ENCODE measurements around the gene ARIH2. TPM values are rescaled to one million over a fixed set of nuclear protein-coding genes. Genes with fewer than 3 reads are reported as not detected.

The ARIH2 gene
- polyA plus RNA-seq, 1 donor, result 78.4 TPM

- Histone ChIP-seq H3K27me3 (ENCODE audit: control insufficient read depth, insufficient read depth, low read length) (no peaks in the 10 kb centered on the region), H3K36me3 (ENCODE audit: control insufficient read depth, insufficient read depth, low read length) (peaks cover 10% of the 10 kb centered on the region), H3K4me1 (ENCODE audit: control insufficient read depth, insufficient read depth, low read length) (no peaks in the 10 kb centered on the region), H3K4me3 (ENCODE audit: low read length) (no peak overlapping the region), H3K9me3 (ENCODE audit: control insufficient read depth, low read depth, low read length) (no peaks in the 10 kb centered on the region), H3K27ac (ENCODE audit: low read length) (no peak overlapping the region)
- WGBS (ENCODE audit: insufficient coverage, low lambda C conversion rate), result no CpG with 5 or more reads among the region's 2 CpGs
- DNase-seq, result no peak
These were observed 30.7 kb downstream of the ARIH2 start for GRCh38 chr3:48949376-48949717.

- Histone ChIP-seq H3K27ac (ENCODE audit: low read length) (no peak overlapping the region), H3K9me3 (ENCODE audit: control insufficient read depth, low read depth, low read length) (no peaks in the 10 kb centered on the region), H3K4me3 (ENCODE audit: low read length) (no peak overlapping the region), H3K36me3 (ENCODE audit: control insufficient read depth, insufficient read depth, low read length) (peaks cover 5% of the 10 kb centered on the region), H3K27me3 (ENCODE audit: control insufficient read depth, insufficient read depth, low read length) (no peaks in the 10 kb centered on the region), H3K4me1 (ENCODE audit: control insufficient read depth, insufficient read depth, low read length) (no peaks in the 10 kb centered on the region)
- WGBS (ENCODE audit: insufficient coverage, low lambda C conversion rate), result no CpG with 5 or more reads among the region's 1 CpG
- no peak for DNase-seq
These were observed 31.4 kb downstream of the ARIH2 start for GRCh38 chr3:48950051-48950450.

- 96% methylated on average over 4 of the region's 4 CpGs for WGBS (ENCODE audit: insufficient coverage, low lambda C conversion rate)
- Histone ChIP-seq H3K4me1 (ENCODE audit: control insufficient read depth, insufficient read depth, low read length) (no peaks in the 10 kb centered on the region), H3K27ac (ENCODE audit: low read length) (no peak overlapping the region), H3K9me3 (ENCODE audit: control insufficient read depth, low read depth, low read length) (no peaks in the 10 kb centered on the region), H3K36me3 (ENCODE audit: control insufficient read depth, insufficient read depth, low read length) (peaks cover 6% of the 10 kb centered on the region), H3K27me3 (ENCODE audit: control insufficient read depth, insufficient read depth, low read length) (no peaks in the 10 kb centered on the region), H3K4me3 (ENCODE audit: low read length) (no peak overlapping the region)
- DNase-seq, result no peak
These were observed 33.1 kb downstream of the ARIH2 start for GRCh38 chr3:48951764-48952163.

- H3K27ac ChIP-seq (ENCODE audit: low read length), result no peak overlapping the region
These were observed 34.0 kb downstream of the ARIH2 start for GRCh38 chr3:48952510-48953118.

GRCh38 chr3:48957006-48957705 lies 38.5 kb downstream of the ARIH2 start:
- no peaks in the 10 kb centered on the region for H3K27me3 ChIP-seq (ENCODE audit: control insufficient read depth, insufficient read depth, low read length)
- H3K27ac ChIP-seq (ENCODE audit: low read length), result no peak overlapping the region
- H3K9me3 ChIP-seq (ENCODE audit: control insufficient read depth, low read depth, low read length), result no peaks in the 10 kb centered on the region
- 100% methylated on average over 1 of the region's 2 CpGs for WGBS (ENCODE audit: insufficient coverage, low lambda C conversion rate)
- H3K4me1 ChIP-seq (ENCODE audit: control insufficient read depth, insufficient read depth, low read length), result no peaks in the 10 kb centered on the region
- peaks cover 18% of the 10 kb centered on the region for H3K36me3 ChIP-seq (ENCODE audit: control insufficient read depth, insufficient read depth, low read length)
- no peak for DNase-seq
- no peak overlapping the region for H3K4me3 ChIP-seq (ENCODE audit: low read length)

More at GRCh38 chr3:48952510-48953118, 34.0 kb downstream of the ARIH2 start:
- DNase-seq, result peak; percentile 23 to 40
- peaks cover 6% of the 10 kb centered on the region for H3K36me3 ChIP-seq (ENCODE audit: control insufficient read depth, insufficient read depth, low read length)
- H3K27me3 ChIP-seq (ENCODE audit: control insufficient read depth, insufficient read depth, low read length), result no peaks in the 10 kb centered on the region
- H3K4me3 ChIP-seq (ENCODE audit: low read length), result no peak overlapping the region
- H3K4me1 ChIP-seq (ENCODE audit: control insufficient read depth, insufficient read depth, low read length), result no peaks in the 10 kb centered on the region
- no peaks in the 10 kb centered on the region for H3K9me3 ChIP-seq (ENCODE audit: control insufficient read depth, low read depth, low read length)
- no CpG with 5 or more reads among the region's 8 CpGs for WGBS (ENCODE audit: insufficient coverage, low lambda C conversion rate)

- H3K4me1 ChIP-seq (ENCODE audit: control insufficient read depth, insufficient read depth, low read length), result no peaks in the 10 kb centered on the region
- H3K27ac ChIP-seq (ENCODE audit: low read length), result no peak overlapping the region
- peaks cover 31% of the 10 kb centered on the region for H3K36me3 ChIP-seq (ENCODE audit: control insufficient read depth, insufficient read depth, low read length)
- H3K27me3 ChIP-seq (ENCODE audit: control insufficient read depth, insufficient read depth, low read length), result no peaks in the 10 kb centered on the region
- WGBS (ENCODE audit: insufficient coverage, low lambda C conversion rate), result no CpG with 5 or more reads among the region's 4 CpGs
- H3K9me3 ChIP-seq (ENCODE audit: control insufficient read depth, low read depth, low read length), result no peaks in the 10 kb centered on the region
- no peak for DNase-seq
- H3K4me3 ChIP-seq (ENCODE audit: low read length), result no peak overlapping the region
These were observed 42.3 kb downstream of the ARIH2 start for GRCh38 chr3:48960841-48961413.

GRCh38 chr3:48962340-48962739 lies 43.7 kb downstream of the ARIH2 start:
- Histone ChIP-seq H3K9me3 (ENCODE audit: control insufficient read depth, low read depth, low read length) (no peaks in the 10 kb centered on the region), H3K27ac (ENCODE audit: low read length) (no peak overlapping the region), H3K27me3 (ENCODE audit: control insufficient read depth, insufficient read depth, low read length) (no peaks in the 10 kb centered on the region), H3K36me3 (ENCODE audit: control insufficient read depth, insufficient read depth, low read length) (peaks cover 43% of the 10 kb centered on the region), H3K4me3 (ENCODE audit: low read length) (no peak overlapping the region), H3K4me1 (ENCODE audit: control insufficient read depth, insufficient read depth, low read length) (no peaks in the 10 kb centered on the region)
- no CpG with 5 or more reads among the region's 2 CpGs for WGBS (ENCODE audit: insufficient coverage, low lambda C conversion rate)
- DNase-seq, result no peak

GRCh38 chr3:48962939-48963338 lies 44.3 kb downstream of the ARIH2 start:
- Histone ChIP-seq H3K4me3 (ENCODE audit: low read length) (no peak overlapping the region), H3K9me3 (ENCODE audit: control insufficient read depth, low read depth, low read length) (no peaks in the 10 kb centered on the region), H3K36me3 (ENCODE audit: control insufficient read depth, insufficient read depth, low read length) (peaks cover 42% of the 10 kb centered on the region), H3K27ac (ENCODE audit: low read length) (no peak overlapping the region), H3K27me3 (ENCODE audit: control insufficient read depth, insufficient read depth, low read length) (no peaks in the 10 kb centered on the region), H3K4me1 (ENCODE audit: control insufficient read depth, insufficient read depth, low read length) (no peaks in the 10 kb centered on the region)
- no CpG with 5 or more reads among the region's 4 CpGs for WGBS (ENCODE audit: insufficient coverage, low lambda C conversion rate)
- no peak for DNase-seq

- H3K4me1 ChIP-seq (ENCODE audit: control insufficient read depth, insufficient read depth, low read length), result no peaks in the 10 kb centered on the region
- H3K9me3 ChIP-seq (ENCODE audit: control insufficient read depth, low read depth, low read length), result no peaks in the 10 kb centered on the region
- no peak for DNase-seq
- no CpG with 5 or more reads among the region's 2 CpGs for WGBS (ENCODE audit: insufficient coverage, low lambda C conversion rate)
- no peaks in the 10 kb centered on the region for H3K27me3 ChIP-seq (ENCODE audit: control insufficient read depth, insufficient read depth, low read length)
- no peak overlapping the region for H3K27ac ChIP-seq (ENCODE audit: low read length)
- H3K4me3 ChIP-seq (ENCODE audit: low read length), result no peak overlapping the region
- H3K36me3 ChIP-seq (ENCODE audit: control insufficient read depth, insufficient read depth, low read length), result peaks cover 41% of the 10 kb centered on the region
These were observed 44.9 kb downstream of the ARIH2 start for GRCh38 chr3:48963591-48963990.

GRCh38 chr3:48966367-48966766 lies 47.7 kb downstream of the ARIH2 start:
- H3K4me1 ChIP-seq (ENCODE audit: control insufficient read depth, insufficient read depth, low read length), result no peaks in the 10 kb centered on the region
- no CpG with 5 or more reads among the region's 3 CpGs for WGBS (ENCODE audit: insufficient coverage, low lambda C conversion rate)
- peaks cover 59% of the 10 kb centered on the region for H3K36me3 ChIP-seq (ENCODE audit: control insufficient read depth, insufficient read depth, low read length)
- H3K27ac ChIP-seq (ENCODE audit: low read length), result no peak overlapping the region
- no peak for DNase-seq
- H3K4me3 ChIP-seq (ENCODE audit: low read length), result no peak overlapping the region
- no peaks in the 10 kb centered on the region for H3K9me3 ChIP-seq (ENCODE audit: control insufficient read depth, low read depth, low read length)
- H3K27me3 ChIP-seq (ENCODE audit: control insufficient read depth, insufficient read depth, low read length), result no peaks in the 10 kb centered on the region
